BJ (cell line): Measurements from ENCODE around the gene ZYX. TPM values are rescaled to one million over a fixed set of nuclear protein-coding genes. Genes with fewer than 3 reads are reported as not detected.

ENCODE experiments used
- CTCF ChIA-PET: fragments of 350-600 bp; formaldehyde crosslinking; extraction: SDS; loops from one replicate; lab custom pipeline; 2021; ENCODE audit warnings: antibody characterized with exemption, inconsistent platforms; lab: Yijun Ruan, JAX
- POLR2A ChIA-PET: fragments of 300-600 bp; sonication (Branson Sonifier 250); formaldehyde crosslinking; extraction: SDS; loops from one replicate; lab custom pipeline; 2021; ENCODE audit warnings: antibody characterized with exemption; lab: Charles Lee
- DNase-seq: peaks from one replicate; pipeline ENCODE4 v3.0.0-alpha.2; 2011; ENCODE audit warnings: low read depth
- H3K27me3 ChIP-seq: 2 replicates; pipeline ENCODE4 v1.6.0; 2011; ENCODE audit warnings: low read length; ENCODE audit not compliant: control insufficient read depth, insufficient read depth
- H3K36me3 ChIP-seq: 2 replicates; pipeline ENCODE4 v1.5.1; 2011; ENCODE audit warnings: low read length; ENCODE audit not compliant: control insufficient read depth, insufficient read depth
- H3K4me3 ChIP-seq: 2 replicates; pipeline ENCODE4 v1.5.1; 2011; ENCODE audit warnings: low read depth, mild to moderate bottlenecking, control low read depth, low read length
- CTCF ChIP-seq: IDR thresholded peaks from 2 replicates; pipeline ENCODE4 v1.5.1; 2011; ENCODE audit warnings: low read depth, mild to moderate bottlenecking, control low read depth, inconsistent platforms, low read length, moderate library complexity; ENCODE audit not compliant: insufficient read depth
- polyA plus RNA-seq: library from polyadenylated mRNA; depleted of rRNA; stranded (reverse); fragments of >200 nt; gene quantifications from 2 replicates; pipeline ENCODE4 v1.2.3, GENCODE V29; 2011

ZYX gene
- polyA plus RNA-seq, 1 experiment = 69.9 TPM

GRCh38 chr7:143352531-143353002 lies 28.6 kb upstream of the ZYX start:
- H3K27me3 ChIP-seq = peaks cover 15% of the 10 kb centered on the region
- CTCF ChIA-PET = no interaction called here
- TF ChIP-seq CTCF = no peak

GRCh38 chr7:143354376-143354775 lies 26.8 kb upstream of the ZYX start:
- ChIA-PET POLR2A (no interaction called here), CTCF (no interaction called here)
- H3K36me3 ChIP-seq = no peaks in the 10 kb centered on the region
- no peak overlapping the region for H3K4me3 ChIP-seq
- H3K27me3 ChIP-seq = peaks cover 11% of the 10 kb centered on the region
- no peak for DNase-seq
- no peak for TF ChIP-seq CTCF

More at GRCh38 chr7:143352531-143353002, 28.6 kb upstream of the ZYX start:
- H3K4me3 ChIP-seq = no peak overlapping the region
- no peak for DNase-seq
- POLR2A ChIA-PET = no interaction called here
- H3K36me3 ChIP-seq = no peaks in the 10 kb centered on the region

DNA sequence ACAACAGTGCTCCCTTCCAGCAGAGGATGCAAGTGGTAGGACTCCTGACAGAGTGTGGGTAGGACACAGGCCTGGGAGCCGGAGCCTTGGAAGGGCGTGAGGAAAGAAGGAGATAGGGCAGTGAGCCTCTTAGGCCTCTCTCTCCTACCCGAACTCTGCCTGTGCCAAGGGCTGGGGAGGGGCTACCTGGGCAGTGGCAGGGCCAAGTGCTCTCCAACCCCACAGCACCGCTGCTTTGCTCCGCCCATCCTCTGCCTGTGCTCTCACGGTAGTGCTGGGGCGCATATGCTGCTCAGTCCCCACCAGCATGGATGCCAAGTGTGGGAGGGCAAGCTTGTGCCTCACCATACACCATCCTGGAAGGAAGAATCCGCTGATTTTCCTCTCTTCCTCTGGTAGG lies 26.2 kb upstream of the ZYX start:
- POLR2A ChIA-PET = no interaction called here
- no peak for TF ChIP-seq CTCF
- no peak for DNase-seq

DNA sequence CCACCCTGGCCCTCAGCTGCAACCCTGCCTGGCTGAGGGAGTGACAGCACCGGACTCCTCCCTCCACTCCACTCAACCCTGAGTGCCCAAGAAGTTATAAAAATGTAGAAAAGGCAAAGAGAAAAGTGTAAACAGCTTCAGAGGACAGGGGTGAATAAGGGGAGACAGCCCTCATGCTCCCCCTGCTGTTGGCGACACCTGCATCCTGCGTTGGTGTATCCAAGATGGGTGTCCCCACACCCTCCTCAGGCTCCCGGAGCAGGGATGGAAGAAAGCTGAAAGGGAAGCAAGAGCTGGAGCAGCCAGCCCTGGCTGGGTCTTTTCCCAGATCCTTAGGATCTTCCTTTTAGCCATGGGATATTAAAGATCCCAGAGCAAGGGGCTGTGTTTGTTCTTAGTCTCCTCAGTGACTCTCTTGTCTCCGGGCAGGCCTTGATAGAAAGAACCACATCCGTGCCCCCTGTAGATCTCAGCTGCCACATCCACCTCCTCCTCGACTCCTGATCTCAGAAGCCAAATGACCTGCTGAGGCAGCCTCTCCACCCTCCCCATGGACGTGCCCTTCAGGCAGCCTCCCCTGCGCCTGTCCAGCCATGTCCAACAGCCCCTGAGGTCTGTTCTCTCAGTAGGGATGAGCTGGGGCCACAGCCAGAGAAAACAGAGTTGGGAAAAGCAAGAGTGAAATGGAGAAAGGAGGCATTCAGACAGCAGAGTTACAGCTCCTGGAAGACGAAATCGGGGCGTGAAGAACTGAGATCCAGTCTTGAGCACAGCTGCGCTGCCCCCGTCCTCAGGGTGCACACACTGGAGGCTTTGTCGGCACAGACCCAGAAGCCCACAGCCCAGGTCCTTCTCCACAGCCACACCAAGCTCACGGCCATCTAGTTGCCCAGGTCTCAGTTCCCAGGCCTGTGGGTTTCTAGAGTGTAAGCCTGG lies 25.4 kb upstream of the ZYX start:
- Histone ChIP-seq H3K36me3 (no peaks in the 10 kb centered on the region), H3K4me3 (no peak overlapping the region), H3K27me3 (peaks cover 14% of the 10 kb centered on the region)
- CTCF ChIA-PET = interaction anchor here (1.4 to 1.5 kb wide), 2 partner anchors 14 to 115 kb away, joined by 3 to 4 read pairs; no protein-coding TSS in a partner anchor
- no peak for DNase-seq
- POLR2A ChIA-PET = no interaction called here
- no peak for TF ChIP-seq CTCF

More for the DNA sequence above, 26.2 kb upstream of the ZYX start:
- no peaks in the 10 kb centered on the region for H3K36me3 ChIP-seq
- H3K4me3 ChIP-seq = no peak overlapping the region
- CTCF ChIA-PET = interaction anchor here (1.4 kb wide), 1 partner anchor 115 kb away, joined by 4 read pairs; no protein-coding TSS in a partner anchor
- H3K27me3 ChIP-seq = peaks cover 15% of the 10 kb centered on the region

- ChIA-PET POLR2A (no interaction called here), CTCF (interaction anchor here (1.4 to 1.5 kb wide), 2 partner anchors 13 to 116 kb away, joined by 3 to 4 read pairs; no protein-coding TSS in a partner anchor)
- Histone ChIP-seq H3K36me3 (no peaks in the 10 kb centered on the region), H3K4me3 (no peak overlapping the region), H3K27me3 (peaks cover 15% of the 10 kb centered on the region)
- no peak for TF ChIP-seq CTCF
- no peak for DNase-seq
These were observed 24.6 kb upstream of the ZYX start for GRCh38 chr7:143356414-143357050.
